H9 (cell line): Measurements from ENCODE around the gene ZBED2. TPM values are rescaled to one million over a fixed set of nuclear protein-coding genes. Genes with fewer than 3 reads are reported as not detected.

Source experiments
- DNase-seq: peaks from one replicate; pipeline ENCODE4 v3.0.0-alpha.2; 2017
- H2AFZ ChIP-seq: one replicate; pipeline ENCODE4 v1.6.1; 2013; ENCODE audit warnings: mild to moderate bottlenecking, low read length, control low read depth, moderate library complexity
- H2AK5ac ChIP-seq: 2 replicates; pipeline ENCODE4 v1.6.1; 2013; ENCODE audit warnings: low read length, control low read depth, mixed read lengths; ENCODE audit not compliant: insufficient read length
- H2BK120ac ChIP-seq: one replicate; pipeline ENCODE4 v1.6.1; 2013; ENCODE audit warnings: low read depth, mild to moderate bottlenecking, low read length, control low read depth, inconsistent platforms; ENCODE audit not compliant: poor library complexity, severe bottlenecking
- H2BK12ac ChIP-seq: 2 replicates; pipeline ENCODE4 v1.6.1; 2013; ENCODE audit warnings: low read length, control low read depth, mixed read lengths, low read depth; ENCODE audit not compliant: insufficient read length
- H2BK15ac ChIP-seq: 2 replicates; pipeline ENCODE4 v1.6.1; 2013; ENCODE audit warnings: low read depth, low read length, control low read depth
- H2BK20ac ChIP-seq: one replicate; pipeline ENCODE4 v1.6.1; 2013; ENCODE audit warnings: low read depth, mild to moderate bottlenecking, low read length, control low read depth, inconsistent platforms; ENCODE audit not compliant: poor library complexity, severe bottlenecking
- H2BK5ac ChIP-seq: 2 replicates; pipeline ENCODE4 v1.6.1; 2013; ENCODE audit warnings: low read length, control low read depth, mixed read lengths; ENCODE audit not compliant: insufficient read length
- H3K14ac ChIP-seq: 2 replicates; pipeline ENCODE4 v1.6.1; 2013; ENCODE audit warnings: low read length, control low read depth; ENCODE audit not compliant: insufficient read depth
- H3K18ac ChIP-seq: 2 replicates; pipeline ENCODE4 v1.6.1; 2013; ENCODE audit warnings: low read depth, mild to moderate bottlenecking, mixed read lengths, low read length, control low read depth; ENCODE audit not compliant: insufficient read length
- H3K23ac ChIP-seq: 2 replicates; pipeline ENCODE4 v1.6.1; 2013; ENCODE audit warnings: low read length, control low read depth, mixed read lengths, low read depth; ENCODE audit not compliant: insufficient read length
- H3K23me2 ChIP-seq: 2 replicates; pipeline ENCODE4 v1.6.1; 2013; ENCODE audit warnings: low read depth, mild to moderate bottlenecking, mixed read lengths, low read length, control low read depth; ENCODE audit not compliant: insufficient read length, poor library complexity, severe bottlenecking
- H3K27ac ChIP-seq: 2 replicates; pipeline ENCODE4 v1.5.1; 2013; ENCODE audit warnings: low read length, control low read depth, mixed read lengths, low read depth; ENCODE audit not compliant: insufficient read length
- H3K27me3 ChIP-seq: 2 replicates; pipeline ENCODE4 v1.6.1; 2013; ENCODE audit warnings: low read length, control low read depth, inconsistent platforms; ENCODE audit not compliant: insufficient read depth
- H3K4ac ChIP-seq: 2 replicates; pipeline ENCODE4 v1.6.1; 2013; ENCODE audit warnings: low read depth, mild to moderate bottlenecking, control low read depth, inconsistent platforms, low read length, moderate library complexity
- H3K4me1 ChIP-seq: 2 replicates; pipeline ENCODE4 v1.6.1; 2013; ENCODE audit warnings: low read length, control low read depth, inconsistent platforms; ENCODE audit not compliant: insufficient read depth
- H3K4me2 ChIP-seq: 2 replicates; pipeline ENCODE4 v1.6.1; 2013; ENCODE audit warnings: low read length, control low read depth, mixed read lengths; ENCODE audit not compliant: insufficient read length, insufficient read depth
- H3K56ac ChIP-seq: 2 replicates; pipeline ENCODE4 v1.6.1; 2013; ENCODE audit warnings: low read depth, mild to moderate bottlenecking, mixed read lengths, low read length, control low read depth; ENCODE audit not compliant: insufficient read length
- H3K79me1 ChIP-seq: 2 replicates; pipeline ENCODE4 v1.6.1; 2013; ENCODE audit warnings: low read depth, mild to moderate bottlenecking, moderate library complexity, low read length, control low read depth, inconsistent platforms; ENCODE audit not compliant: insufficient read depth, poor library complexity, severe bottlenecking
- H3K79me2 ChIP-seq: 2 replicates; pipeline ENCODE4 v1.6.1; 2013; ENCODE audit warnings: low read length, control low read depth, inconsistent platforms; ENCODE audit not compliant: insufficient read depth
- H3K9ac ChIP-seq: 2 replicates; pipeline ENCODE4 v1.6.1; 2013; ENCODE audit warnings: low read length, control low read depth, mixed read lengths; ENCODE audit not compliant: insufficient read length; ENCODE audit errors: extremely low read depth
- H3K9me3 ChIP-seq: one replicate; pipeline ENCODE4 v1.6.1; 2013; ENCODE audit warnings: low read depth, low read length, inconsistent platforms; ENCODE audit not compliant: control insufficient read depth
- H3T11ph ChIP-seq: one replicate; pipeline ENCODE4 v1.6.1; 2013; ENCODE audit warnings: mild to moderate bottlenecking, low read length, control low read depth, inconsistent platforms
- H4K20me1 ChIP-seq: one replicate; pipeline ENCODE4 v1.6.1; 2013; ENCODE audit not compliant: control insufficient read depth, insufficient read length, insufficient read depth
- H4K5ac ChIP-seq: 2 replicates; pipeline ENCODE4 v1.6.1; 2013; ENCODE audit warnings: low read depth, mild to moderate bottlenecking, mixed read lengths, low read length, control low read depth; ENCODE audit not compliant: insufficient read length
- H4K8ac ChIP-seq: replicated peaks from 2 replicates; pipeline ENCODE4 v1.6.1; 2013; ENCODE audit warnings: low read length, control low read depth, mixed read lengths, low read depth; ENCODE audit not compliant: insufficient read length
- H4K91ac ChIP-seq: 2 replicates; pipeline ENCODE4 v1.6.1; 2013; ENCODE audit warnings: low read depth, mild to moderate bottlenecking, moderate library complexity, mixed read lengths, low read length, control low read depth; ENCODE audit not compliant: insufficient read length
- H3K27ac Mint-ChIP-seq, 3 experiments: 2 replicates in 2 of 3; 3 replicates in 1 of 3; pipeline ENCODE4 v1.8.0; 2020 to 2021; ENCODE audit warnings: mixed read lengths in 3 of 3, mild to moderate bottlenecking in 1 of 3, moderate library complexity in 1 of 3
- H3K27me3 Mint-ChIP-seq: 2 replicates; pipeline ENCODE4 v1.8.0; 2021; ENCODE audit warnings: low read depth, mild to moderate bottlenecking, moderate library complexity, mixed read lengths
- H3K36me3 Mint-ChIP-seq, 3 experiments: 2 replicates in 2 of 3; 3 replicates in 1 of 3; pipeline ENCODE4 v1.8.0; 2020 to 2021; ENCODE audit warnings: low read depth in 3 of 3, mixed read lengths in 3 of 3; ENCODE audit not compliant: insufficient read depth in 1 of 3
- H3K4me1 Mint-ChIP-seq, 2 experiments: 2 replicates each; pipeline ENCODE4 v1.8.0; 2020; ENCODE audit warnings: mixed read lengths in 2 of 2
- H3K4me3 Mint-ChIP-seq, 2 experiments: 2 replicates in 1 of 2; 3 replicates in 1 of 2; pipeline ENCODE4 v1.8.0; 2020 to 2021; ENCODE audit warnings: mild to moderate bottlenecking in 2 of 2, mixed read lengths in 2 of 2, moderate library complexity in 1 of 2
- H3K9me3 Mint-ChIP-seq, 2 experiments: 2 replicates in 1 of 2; 3 replicates in 1 of 2; pipeline ENCODE4 v1.8.0; 2020; ENCODE audit warnings: mild to moderate bottlenecking in 2 of 2, mixed read lengths in 2 of 2, moderate library complexity in 1 of 2
- WGBS: extraction: QIAGEN DNeasy Blood & Tissue Kit; methylation state at CpG from one replicate; pipeline ENCODE4 v1.1.7; 2013; ENCODE audit warnings: missing lambda C conversion rate, low lambda C conversion rate, mixed read lengths; ENCODE audit not compliant: insufficient read length; ENCODE audit errors: extremely low coverage; 5-methylcytosine and 5-hydroxymethylcytosine counted together
- total RNA-seq: library from RNA; stranded (reverse); gene quantifications from 2 replicates; pipeline ENCODE4 v1.2.1, GENCODE V29; 2021
- TF ChIP-seq, protein P1 (sequence below): fragments of 200-600 bp; sonication (generic); conservative IDR thresholded peaks from 3 replicates; pipeline ENCODE4 v1.8.0; 2021; ENCODE audit warnings: antibody characterized with exemption, mild to moderate bottlenecking

The ZBED2 gene
- total RNA-seq, 1 experiment from 2014 or later, result not detected

DNA sequence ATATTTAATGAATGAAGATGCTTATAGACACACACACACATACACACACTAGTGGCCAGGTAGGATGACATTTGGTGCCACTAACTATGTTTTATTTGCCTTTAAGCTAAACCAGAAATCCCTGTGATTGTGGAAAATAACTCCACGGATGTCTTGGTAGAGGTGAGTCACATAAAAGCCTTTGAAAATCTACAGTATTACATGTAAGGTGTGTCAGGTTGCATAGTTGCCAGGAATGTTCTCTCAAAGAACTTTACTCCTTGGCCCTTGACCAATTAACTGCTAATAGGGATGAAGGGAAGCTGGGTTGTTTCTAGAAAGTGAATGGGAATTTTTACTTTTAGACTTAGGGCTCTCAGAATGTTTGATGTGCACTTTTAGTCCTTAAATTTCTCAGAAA lies 9.9 kb downstream of the ZBED2 start:
- Histone ChIP-seq H2AK5ac (no peak overlapping the region), H3T11ph (no peak overlapping the region), H3K4me2 (no peak overlapping the region), H3K23me2 (no peaks in the 10 kb centered on the region), H3K56ac (no peak overlapping the region), H3K79me1 (no peaks in the 10 kb centered on the region), H3K14ac (no peak overlapping the region), H3K9ac (no peak overlapping the region), H3K23ac (no peak overlapping the region), H2AFZ (no peak overlapping the region), H3K79me2 (no peaks in the 10 kb centered on the region), H3K27ac (no peak overlapping the region), H3K4ac (no peak overlapping the region), H2BK15ac (no peak overlapping the region), H2BK120ac (no peak overlapping the region), H3K18ac (no peak overlapping the region), H2BK5ac (no peak overlapping the region), H2BK12ac (no peak overlapping the region), H3K9me3 (no peaks in the 10 kb centered on the region), H4K20me1 (no peaks in the 10 kb centered on the region), H4K5ac (no peak overlapping the region), H4K8ac (no peak overlapping the region), H3K4me1 (no peaks in the 10 kb centered on the region), H3K27me3 (no peaks in the 10 kb centered on the region), H2BK20ac (no peak overlapping the region), H4K91ac (no peak overlapping the region)
- DNase-seq, result no peak
- H3K4me1 Mint-ChIP-seq, result no peaks in the 10 kb centered on the region
- no CpG with 5 or more reads among the region's 1 CpG for WGBS
- TF ChIP-seq, protein P1, sequence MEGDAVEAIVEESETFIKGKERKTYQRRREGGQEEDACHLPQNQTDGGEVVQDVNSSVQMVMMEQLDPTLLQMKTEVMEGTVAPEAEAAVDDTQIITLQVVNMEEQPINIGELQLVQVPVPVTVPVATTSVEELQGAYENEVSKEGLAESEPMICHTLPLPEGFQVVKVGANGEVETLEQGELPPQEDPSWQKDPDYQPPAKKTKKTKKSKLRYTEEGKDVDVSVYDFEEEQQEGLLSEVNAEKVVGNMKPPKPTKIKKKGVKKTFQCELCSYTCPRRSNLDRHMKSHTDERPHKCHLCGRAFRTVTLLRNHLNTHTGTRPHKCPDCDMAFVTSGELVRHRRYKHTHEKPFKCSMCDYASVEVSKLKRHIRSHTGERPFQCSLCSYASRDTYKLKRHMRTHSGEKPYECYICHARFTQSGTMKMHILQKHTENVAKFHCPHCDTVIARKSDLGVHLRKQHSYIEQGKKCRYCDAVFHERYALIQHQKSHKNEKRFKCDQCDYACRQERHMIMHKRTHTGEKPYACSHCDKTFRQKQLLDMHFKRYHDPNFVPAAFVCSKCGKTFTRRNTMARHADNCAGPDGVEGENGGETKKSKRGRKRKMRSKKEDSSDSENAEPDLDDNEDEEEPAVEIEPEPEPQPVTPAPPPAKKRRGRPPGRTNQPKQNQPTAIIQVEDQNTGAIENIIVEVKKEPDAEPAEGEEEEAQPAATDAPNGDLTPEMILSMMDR, result no peak
- peaks cover 13 to 23% of the 10 kb centered on the region in 2 experiments for H3K9me3 Mint-ChIP-seq
- peaks cover 0 to 14% (median 7%) of the 10 kb centered on the region in 3 experiments; a peak in 5 of 7 replicates for H3K36me3 Mint-ChIP-seq
- H3K4me3 Mint-ChIP-seq, result no peak overlapping the region
- no peak overlapping the region for H3K27ac Mint-ChIP-seq
- H3K27me3 Mint-ChIP-seq, result no peaks in the 10 kb centered on the region
